Forelimb muscle (tissue), 1 donor: ENCODE data around the gene ZNF45. TPM values are rescaled to one million over a fixed set of nuclear protein-coding genes. Genes with fewer than 3 reads are reported as not detected.
"Not testable (repeated sequence)": the region's sequence is repeated elsewhere in the genome, so short reads cannot be mapped to it uniquely, and the experiment has no call there.

Source experiments
- DNase-seq: peaks from one replicate; pipeline ENCODE4 v3.0.0-alpha.2; 2013; ENCODE audit warnings: low read depth
- polyA plus RNA-seq: library from polyadenylated mRNA; unstranded; fragments of 120-200 nt; gene quantifications from one replicate; pipeline ENCODE4 v1.2.1, GENCODE V29; 2013; ENCODE audit not compliant: insufficient read length

Gene ZNF45
- polyA plus RNA-seq: 12.5 TPM

GRCh38 chr19:43934985-43935708, at the start of gene ZNF45:
Gene ZNF45, minus strand, starts transcription at chr19:43935282. Its CDS starts 13,097 bp downstream, at chr19:43922185.
- DNase-seq: peak; percentile 91

DNA sequence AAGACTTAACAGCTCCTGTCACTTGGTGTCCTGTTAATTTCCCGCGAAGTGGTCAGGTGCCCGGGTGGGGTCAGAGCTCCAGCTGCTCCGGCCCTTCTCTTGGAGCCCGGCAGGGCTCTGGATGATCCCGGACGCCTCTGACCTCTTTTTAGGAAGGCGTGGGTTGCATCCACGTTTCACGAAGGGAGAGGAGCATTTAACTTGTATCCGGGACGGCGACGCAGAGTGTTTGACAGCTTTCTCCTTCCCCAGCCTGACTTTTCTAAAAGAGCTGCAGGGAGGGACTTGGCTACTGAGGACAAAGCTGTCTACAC, 49.6 kb upstream of the ZNF45 start:
- no peak for DNase-seq

DNA sequence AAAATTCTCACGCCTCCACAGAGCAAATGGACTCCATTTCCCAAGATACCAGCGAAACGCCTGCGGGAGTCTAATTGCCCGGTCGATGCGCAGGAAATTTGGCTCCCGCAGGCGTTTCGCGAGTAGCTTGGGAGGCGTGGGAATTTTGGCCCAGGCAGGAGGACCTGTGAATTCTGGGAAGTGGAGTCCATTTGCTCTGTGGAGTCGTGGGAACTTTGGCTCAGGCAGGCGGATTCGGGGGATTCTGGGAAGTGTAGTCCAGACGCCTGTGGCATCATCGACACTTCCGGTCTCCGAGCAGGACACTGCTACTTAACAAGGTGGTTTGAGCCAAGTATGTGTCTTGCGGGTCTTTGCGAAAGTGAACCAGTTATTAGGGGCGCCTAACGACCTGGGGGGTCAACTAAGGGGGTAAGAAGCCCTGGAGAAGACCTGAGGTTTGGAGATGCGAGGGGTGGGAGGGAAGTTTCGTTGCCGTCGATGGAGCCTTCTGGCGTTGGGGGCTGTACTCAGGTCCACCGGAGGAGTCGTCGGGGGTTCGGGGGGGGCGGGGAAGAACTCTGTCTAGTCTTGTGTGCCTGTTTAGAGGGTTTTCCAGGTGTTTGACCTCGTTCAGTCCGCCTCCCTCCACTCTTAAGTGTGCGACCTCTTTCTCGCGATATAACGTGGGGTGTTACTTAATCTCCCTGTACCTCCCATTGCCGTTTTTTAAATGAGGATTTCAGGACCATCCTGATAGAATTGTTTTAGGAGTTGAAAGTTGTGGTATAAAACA, 49.0 kb upstream of the ZNF45 start, which contains the start of gene ZNF155:
TSS of gene ZNF155 (plus strand) at position 277 of the 775 bp plus-strand sequence. CDS start 4,356 bp downstream, outside the sequence.
- peak; percentile 95 for DNase-seq

DNA sequence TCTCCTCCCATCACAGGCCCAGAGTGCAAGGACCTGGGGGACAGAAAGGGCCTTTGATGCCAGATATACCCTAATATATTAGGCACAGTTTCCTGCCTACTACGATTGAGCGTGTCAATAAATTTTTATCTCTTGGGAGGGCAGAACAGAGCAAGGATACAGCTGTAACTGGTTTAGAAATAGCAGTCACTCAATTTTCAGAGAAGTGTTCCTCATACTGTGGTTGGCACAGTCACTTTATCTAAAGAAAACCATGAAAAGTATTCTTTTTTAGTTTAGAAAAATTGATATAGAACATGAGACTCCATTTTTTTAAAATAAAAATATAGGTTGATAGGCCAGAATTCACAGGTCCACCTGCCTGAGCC, 48.4 kb upstream of the ZNF45 start:
- no peak for DNase-seq

- no peak for DNase-seq
Measured at GRCh38 chr19:43976732-43977131, 41.6 kb upstream of the ZNF45 start.

GRCh38 chr19:43966079-43966694, 31.1 kb upstream of the ZNF45 start:
- no peak for DNase-seq

DNA sequence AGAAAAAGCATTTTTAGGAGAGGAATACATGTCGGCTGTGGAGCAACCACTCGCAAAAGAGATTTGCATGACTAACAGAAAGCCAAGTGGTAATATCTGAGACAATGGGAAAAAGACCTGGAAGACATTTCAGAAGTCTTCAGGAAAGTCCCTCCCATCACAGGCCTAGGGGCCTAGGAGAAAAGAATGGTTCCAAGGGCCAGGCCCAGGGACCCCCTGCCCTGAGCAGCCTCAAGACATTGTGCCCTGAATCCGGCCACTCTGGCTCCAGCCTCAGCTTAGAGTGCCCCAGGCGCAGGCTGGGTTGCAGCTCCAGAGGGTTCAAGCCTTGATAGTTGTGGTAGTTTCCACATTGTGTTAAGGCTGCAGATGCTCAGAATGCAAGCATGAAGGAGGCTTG, 25.3 kb upstream of the ZNF45 start:
- DNase-seq: no peak

DNA sequence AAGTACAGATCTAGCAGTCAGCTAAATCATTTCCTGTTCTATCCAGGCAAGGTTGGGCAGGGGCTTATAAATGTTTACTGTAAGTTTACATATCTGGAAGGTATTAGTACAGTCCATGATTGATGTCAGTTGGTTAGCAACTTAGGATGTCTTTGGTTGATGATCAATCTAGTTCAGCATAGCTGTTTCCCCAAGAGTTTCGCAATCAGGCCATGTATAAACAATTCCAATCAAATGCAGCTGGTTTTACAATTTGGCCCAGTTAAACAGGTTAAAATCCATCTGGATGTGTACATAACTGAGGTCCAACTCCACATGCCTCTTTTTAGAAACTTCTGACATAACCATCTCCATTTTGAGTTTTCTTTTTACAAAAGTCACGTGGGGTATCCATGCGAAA, 22.8 kb upstream of the ZNF45 start:
- no peak for DNase-seq

- no peak for DNase-seq
Measured at GRCh38 chr19:43956827-43957226, 21.7 kb upstream of the ZNF45 start.

GRCh38 chr19:43950834-43951645, 16.0 kb upstream of the ZNF45 start, which contains the start of gene ZNF221:
Gene ZNF221, plus strand, starts transcription at chr19:43951228. Its CDS starts 11,499 bp downstream, at chr19:43962727.
- DNase-seq: peak; percentile 90

DNA sequence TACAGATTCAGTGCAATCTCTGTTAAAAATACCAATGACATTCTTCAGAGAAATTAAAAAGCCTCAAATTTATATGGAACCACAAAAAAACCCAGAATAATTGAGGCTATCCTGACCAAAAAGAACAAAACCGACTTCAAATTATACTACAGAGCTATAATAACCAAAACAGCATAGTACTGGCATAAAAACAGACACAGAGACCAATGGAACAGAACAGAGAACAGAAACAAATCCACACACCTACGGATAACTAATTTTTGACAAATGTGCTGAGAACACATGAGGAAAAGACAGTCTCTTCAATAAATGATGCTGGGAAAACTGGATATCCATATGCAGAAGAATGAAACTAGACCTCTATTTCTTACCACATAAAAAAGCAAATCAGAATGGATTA, 14.7 kb upstream of the ZNF45 start:
- DNase-seq: not testable (repeated sequence)

DNA sequence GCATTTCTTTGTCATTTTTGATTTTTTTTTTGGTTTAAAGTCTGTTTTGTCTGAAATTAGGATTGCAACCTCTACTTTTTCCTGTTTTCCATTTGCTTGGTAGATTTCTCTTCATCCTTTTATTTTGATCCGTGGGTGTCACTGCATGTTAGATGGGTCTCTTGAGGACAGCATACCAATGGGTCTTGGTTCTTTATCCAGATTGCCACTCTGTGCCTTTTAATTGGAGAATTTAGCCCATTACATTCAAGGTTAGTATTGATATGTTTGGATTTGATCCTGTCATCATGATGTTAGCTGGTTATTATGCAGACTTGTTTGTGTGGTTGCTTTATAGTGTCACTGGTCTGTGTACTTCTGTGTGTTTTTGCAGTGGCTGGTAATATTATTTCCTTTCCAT, 12.3 kb upstream of the ZNF45 start:
- not testable (repeated sequence) for DNase-seq

- no peak for DNase-seq
Measured at GRCh38 chr19:43941209-43941608, 6.1 kb upstream of the ZNF45 start.

GRCh38 chr19:43940719-43941118, 5.6 kb upstream of the ZNF45 start:
- no peak for DNase-seq

GRCh38 chr19:43939557-43940260, 4.6 kb upstream of the ZNF45 start:
- no peak for DNase-seq

DNA sequence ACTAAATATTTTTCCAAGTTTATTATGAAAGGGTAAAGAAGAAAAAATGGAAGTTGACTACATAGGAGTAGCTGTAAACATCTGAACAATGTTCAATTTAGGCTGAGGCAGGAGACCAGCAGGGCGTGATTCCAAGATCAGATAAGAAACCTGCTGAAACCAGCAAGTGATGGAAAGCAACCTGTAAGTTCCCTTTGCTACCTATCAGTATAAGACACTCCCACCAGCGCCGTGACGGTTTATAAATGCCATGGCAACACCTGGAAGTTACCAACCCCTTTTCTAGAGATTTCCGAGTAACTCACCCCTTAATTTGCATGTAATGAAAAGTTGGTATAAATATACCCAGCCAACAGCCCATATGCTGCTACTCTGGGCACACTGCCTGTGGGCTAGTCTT, 1.1 kb upstream of the ZNF45 start:
- DNase-seq: no peak

DNA sequence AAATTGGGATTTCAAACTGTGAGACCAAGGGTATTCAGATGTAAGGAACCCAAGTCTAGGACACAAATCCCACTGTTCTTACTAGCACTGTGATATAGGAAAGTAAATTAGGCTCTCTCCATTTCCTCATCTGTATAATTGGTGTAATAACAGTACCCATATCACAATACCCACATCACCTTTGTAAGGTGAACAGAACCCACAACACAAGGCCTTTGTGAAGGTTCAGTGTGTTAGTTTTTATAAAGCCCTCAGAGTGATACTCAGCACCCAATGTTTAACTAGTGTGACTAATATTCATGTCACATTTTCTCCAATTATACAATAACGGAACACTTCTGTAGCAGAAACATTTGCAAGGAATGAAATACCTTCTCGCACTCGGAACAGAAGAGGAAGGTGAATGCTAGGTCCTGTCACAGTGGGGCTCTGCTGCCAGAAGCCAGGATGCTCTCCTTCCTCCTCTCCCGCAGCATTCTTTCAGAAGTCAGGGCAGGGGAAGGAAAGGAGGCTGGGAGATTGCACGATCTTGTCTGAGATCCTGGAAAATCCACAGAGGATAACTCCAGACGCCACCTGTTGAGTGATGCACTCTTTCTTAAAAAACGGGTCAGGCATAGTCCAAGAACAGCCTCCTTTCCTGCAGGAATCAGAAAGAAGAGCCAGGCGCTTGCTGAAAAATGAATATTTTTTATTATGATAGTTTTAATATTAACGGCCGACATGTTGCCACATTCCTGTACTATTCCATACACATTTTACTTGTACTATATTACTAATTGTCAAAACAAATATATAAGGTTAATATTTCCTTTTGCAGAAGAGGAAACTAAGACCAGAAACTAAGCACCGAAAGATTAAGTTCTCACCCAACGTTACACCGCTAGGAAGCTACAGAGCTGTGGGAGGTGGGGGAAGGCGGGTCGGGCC, 762 bp downstream of the ZNF45 start:
- DNase-seq: no peak

GRCh38 chr19:43928820-43929219, 6.3 kb downstream of the ZNF45 start:
- DNase-seq: no peak

- DNase-seq: no peak
Measured at GRCh38 chr19:43923875-43924274, 11.2 kb downstream of the ZNF45 start.

- DNase-seq: no peak
Measured at GRCh38 chr19:43914051-43914450, 21.0 kb downstream of the ZNF45 start.
